AG09319 (cell line): ENCODE measurements around the gene DOCK1.

Source experiments
- DNase-seq: peaks from one replicate; pipeline ENCODE4 v3.0.0-alpha.2; 2010; ENCODE audit warnings: low read depth; ENCODE audit errors: extremely low read depth
- CTCF ChIP-seq: IDR thresholded peaks from 2 replicates; pipeline ENCODE4 v1.5.1; 2011; ENCODE audit warnings: low read depth, mild to moderate bottlenecking, inconsistent platforms, low read length, moderate library complexity

The DOCK1 gene

GRCh38 chr10:126956712-126957108 lies 51.5 kb downstream of the DOCK1 start:
- TF ChIP-seq CTCF = no peak
- DNase-seq = no peak

GRCh38 chr10:126957111-126957510 lies 51.9 kb downstream of the DOCK1 start:
- TF ChIP-seq CTCF = no peak
- DNase-seq = no peak

DNA sequence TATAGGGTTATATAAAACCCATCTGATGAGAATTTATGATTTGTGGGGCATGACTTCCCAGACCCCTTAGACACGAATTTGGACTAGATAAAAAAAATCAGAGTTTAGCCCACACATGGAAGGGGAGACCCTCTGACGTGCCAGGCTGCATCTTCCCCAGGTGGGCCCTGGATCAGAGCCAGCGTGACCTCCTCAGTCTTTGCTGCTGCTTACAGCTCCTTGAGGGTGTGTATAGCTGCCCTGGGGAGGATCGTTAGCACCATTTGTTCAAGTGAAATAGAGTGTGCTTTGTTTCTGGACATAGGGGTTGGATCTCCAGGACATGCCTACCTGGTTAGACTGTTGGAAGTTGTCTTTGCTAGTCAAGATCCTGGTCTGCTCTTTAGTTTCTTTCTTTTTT lies 54.2 kb downstream of the DOCK1 start:
- no peak for DNase-seq
- TF ChIP-seq CTCF = no peak

- TF ChIP-seq CTCF = no peak
- DNase-seq = no peak
Observed at GRCh38 chr10:126959906-126960685, 54.9 kb downstream of the DOCK1 start.

- no peak for DNase-seq
- TF ChIP-seq CTCF = no peak
Observed at GRCh38 chr10:126963354-126963753, 58.1 kb downstream of the DOCK1 start.

- no peak for DNase-seq
Observed at GRCh38 chr10:126964190-126964589, 59.0 kb downstream of the DOCK1 start.

More at GRCh38 chr10:126964190-126964589, 59.0 kb downstream of the DOCK1 start:
- no peak for TF ChIP-seq CTCF
